NAMALWA (cell line): ENCODE measurements around the gene SORCS2.

Experiments used
- DNase-seq: peaks from one replicate; pipeline ENCODE4 v3.0.0-alpha.2; 2015; ENCODE audit warnings: low spot score

Gene SORCS2

GRCh38 chr4:7530932-7531639, 338.7 kb downstream of the SORCS2 start:
- DNase-seq: no peak

DNA sequence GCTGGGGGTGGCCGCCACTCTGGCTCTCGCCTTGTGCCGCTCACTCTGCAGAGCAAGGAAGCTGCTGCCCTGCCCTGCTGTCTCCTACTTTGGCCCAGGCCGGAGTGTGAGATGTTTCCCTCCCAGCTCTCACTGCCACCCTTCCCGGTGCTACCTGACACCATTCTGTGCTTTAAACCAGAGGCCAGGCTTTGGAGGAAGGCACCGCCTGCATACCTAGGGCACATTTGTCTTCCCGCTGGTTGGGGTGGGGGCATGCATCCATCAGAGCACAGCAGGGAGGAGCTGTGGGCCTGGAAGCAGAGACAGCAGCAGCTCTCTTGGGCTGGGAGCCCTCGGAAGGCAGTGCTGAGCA, 339.3 kb downstream of the SORCS2 start:
- no peak for DNase-seq

DNA sequence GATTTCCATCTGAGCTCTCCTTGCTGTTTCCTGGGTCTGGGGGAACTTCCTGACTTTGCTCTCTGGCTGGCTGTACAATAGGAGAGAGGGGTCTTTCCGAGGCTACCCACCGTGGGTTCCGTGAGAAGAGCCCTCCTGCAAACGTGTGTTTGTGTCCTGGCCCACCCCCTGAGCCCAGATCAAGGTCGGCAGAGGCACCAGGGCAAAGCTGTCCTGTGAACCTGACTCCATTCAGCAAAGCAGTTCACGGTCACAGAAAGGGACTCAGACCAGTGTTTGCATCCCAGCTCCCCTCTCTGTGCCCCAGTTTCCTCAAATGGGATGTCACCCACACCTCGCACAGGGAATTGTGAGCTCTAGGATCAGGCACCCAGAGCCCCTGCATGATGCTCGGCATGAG, 339.7 kb downstream of the SORCS2 start:
- no peak for DNase-seq

- DNase-seq: no peak
These were observed 340.9 kb downstream of the SORCS2 start for GRCh38 chr4:7533267-7533666.

DNA sequence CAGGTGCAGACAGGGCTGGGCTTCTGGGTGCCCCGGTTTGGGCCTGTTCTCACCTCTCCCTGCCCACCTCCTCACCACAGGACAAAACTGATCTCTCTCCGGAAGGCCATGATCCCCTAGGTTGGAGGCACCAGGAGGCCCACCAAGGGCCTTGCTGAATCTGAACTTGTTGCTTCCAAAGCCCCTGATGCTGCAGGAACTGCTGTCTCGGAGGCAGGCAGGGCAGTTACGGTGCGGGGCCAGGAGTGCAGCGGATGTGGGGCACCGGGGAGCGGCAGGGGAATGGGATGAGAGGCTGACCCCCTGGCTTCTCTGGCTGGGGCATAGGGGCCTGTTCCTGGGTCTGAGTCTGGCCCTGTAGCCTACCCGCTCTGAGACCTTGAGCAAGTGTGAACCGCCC, 342.8 kb downstream of the SORCS2 start:
- DNase-seq: no peak

- no peak for DNase-seq
These were observed 343.3 kb downstream of the SORCS2 start for GRCh38 chr4:7535619-7536018.

DNA sequence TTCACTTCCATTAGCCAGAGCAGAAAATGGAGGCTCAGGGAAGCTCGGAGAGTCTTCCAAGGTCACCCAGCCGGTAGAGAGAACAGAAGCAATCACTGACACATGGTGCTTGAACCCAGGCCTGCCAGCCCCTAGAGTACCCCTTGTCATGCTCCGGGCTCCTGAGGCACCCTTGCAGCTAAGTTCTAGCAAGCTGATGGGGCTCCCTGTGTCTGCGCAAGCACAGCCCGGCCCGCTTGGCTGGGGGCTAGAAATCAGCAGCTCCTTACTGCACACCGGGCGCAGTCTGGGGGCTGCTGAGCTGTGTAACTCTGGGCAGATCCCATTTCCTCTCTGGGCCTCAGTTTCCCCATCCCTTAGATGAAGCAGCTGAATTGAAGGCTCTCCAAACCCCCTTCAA, 344.5 kb downstream of the SORCS2 start:
- no peak for DNase-seq

DNA sequence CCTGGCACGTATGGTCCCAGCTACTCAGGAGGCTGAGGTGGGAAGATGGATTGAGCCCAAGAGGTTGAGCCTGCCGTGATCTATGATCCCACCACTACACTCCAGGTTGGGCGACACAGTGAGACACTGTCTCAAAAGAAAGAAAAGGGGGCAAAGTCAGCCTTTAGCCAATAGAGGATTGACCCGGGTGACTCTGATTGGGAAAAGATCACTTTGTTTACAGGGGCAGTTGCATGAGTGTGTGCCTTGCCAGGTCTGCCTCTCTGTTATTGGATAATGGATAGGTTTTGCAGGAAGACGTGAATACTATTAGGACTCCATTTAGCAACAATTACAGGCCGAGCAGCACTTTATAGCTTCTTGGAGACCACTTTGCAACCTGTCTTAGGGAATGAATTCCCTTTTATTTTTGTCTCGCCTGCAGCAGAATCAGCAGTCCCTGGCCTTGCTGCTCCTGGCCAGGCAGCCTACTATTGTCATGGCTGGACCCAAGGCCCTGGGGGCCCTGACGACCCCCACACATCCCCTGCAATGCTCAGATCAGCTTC, 345.6 kb downstream of the SORCS2 start:
- no peak for DNase-seq

DNA sequence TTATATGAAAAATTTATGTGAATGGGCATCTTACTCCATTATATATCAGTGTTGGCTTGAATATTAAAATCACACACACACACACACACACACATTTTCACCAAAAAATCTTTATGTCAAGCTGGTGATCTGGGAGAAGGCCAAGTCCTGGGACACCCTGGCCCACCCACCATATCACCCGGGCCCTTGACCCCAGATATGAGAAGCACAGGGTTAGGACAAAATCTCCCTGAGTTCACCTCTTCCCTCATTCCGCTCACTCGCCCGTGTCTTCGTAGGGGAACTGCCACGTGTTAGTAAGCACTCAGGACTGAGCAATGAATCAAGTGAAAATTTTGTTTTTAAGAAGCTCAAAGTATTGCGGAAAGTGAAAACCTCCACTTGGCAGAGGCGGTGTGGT, 346.2 kb downstream of the SORCS2 start:
- DNase-seq: no peak

GRCh38 chr4:7539186-7539585, 346.8 kb downstream of the SORCS2 start:
- DNase-seq: no peak

- peak; percentile 93 for DNase-seq
These were observed 347.3 kb downstream of the SORCS2 start for GRCh38 chr4:7539659-7540058.

DNA sequence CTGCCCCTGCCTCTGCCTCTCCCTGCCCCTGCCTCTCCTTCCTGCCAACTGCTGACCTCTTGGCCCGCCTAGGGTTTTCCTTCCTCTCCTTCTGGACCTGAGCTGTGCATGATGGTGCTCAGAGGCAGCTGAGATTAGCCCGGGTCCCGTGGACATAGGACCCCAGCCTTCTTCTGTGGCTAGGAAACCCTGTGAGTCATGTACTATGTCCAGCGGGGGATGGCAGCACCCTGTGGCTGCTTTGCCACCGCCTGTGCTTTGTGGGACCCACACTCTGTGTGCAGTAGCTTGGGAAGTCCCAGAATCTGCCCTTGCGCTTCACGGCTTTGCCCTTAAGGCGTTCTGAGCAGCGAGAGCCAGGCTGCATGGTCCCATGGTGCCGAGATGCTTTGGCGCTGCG, 347.9 kb downstream of the SORCS2 start:
- peak; percentile 12 for DNase-seq

DNA sequence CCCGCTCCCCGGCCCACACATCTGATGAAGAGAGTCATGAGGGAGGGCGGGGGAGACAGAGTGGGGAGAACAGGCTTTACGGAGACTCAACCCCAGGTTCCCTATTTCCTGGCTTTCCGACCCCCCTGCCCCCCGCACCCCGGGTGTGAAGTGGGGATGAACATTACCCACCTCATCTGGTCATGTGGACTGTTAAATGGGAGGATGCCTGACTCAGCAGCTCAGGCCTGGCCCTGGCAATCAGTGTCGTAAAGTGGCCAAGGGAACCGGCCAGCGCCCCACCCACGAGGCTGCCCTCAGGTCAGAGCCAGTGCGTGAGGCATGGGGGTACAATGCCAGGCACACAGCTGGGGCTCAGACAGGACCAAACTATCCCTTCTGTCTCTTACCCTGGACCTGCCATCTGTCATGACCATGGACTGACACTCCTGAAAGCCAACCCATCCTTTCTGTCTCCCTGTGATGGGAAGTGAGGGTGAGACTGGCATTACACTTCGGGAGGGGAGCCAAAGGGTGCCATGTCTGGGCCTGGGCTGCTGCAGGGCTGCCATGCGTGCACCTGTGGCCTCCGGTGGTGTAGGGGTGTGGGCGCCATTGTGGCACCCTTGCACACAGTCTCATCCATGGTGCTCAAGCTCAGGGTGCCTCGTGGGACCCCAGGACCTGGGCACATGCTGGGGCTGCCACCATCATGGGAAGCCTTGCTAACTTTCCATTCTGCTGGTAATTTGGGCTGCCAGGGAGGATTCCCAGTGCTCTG, 348.5 kb downstream of the SORCS2 start:
- DNase-seq: no peak

DNA sequence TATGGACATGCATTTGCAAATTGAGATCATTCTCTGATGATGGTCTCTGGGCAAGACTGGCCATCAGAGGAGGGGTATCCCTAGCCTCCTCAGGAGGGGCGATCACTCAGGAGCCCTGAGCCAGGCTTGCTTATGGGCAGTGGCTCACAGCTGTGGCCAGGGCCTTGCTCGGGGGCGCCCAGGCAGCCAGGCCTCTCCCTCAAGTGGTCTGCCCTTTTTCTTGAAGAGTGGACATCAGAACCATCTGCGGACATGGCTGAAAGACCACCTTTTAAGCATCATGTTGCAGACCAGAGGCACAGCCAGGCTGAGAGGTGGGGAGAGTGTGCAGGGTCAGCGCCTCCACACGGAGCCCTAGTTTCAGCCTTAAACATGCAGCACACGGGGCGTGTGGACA, 349.1 kb downstream of the SORCS2 start:
- DNase-seq: no peak

DNA sequence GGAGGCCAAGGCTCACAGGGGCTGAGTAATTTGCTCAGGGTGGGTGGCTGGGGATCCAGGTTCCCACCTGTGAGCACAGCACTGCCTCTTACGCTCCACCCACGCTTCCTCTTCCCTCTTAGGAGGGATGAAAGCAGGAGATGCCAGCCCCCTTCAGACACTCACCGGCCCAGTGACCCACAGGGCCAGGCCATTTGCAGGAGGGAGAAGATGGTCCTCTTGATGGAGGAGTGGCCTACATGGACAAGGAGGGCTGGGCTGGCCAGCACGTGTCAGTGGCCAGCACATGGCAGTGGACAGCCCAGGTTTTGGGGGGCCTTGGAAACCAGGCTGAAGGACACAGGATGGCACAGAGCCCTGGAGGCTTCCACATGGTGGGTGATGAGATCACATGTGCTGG, 350.4 kb downstream of the SORCS2 start:
- DNase-seq: no peak

DNA sequence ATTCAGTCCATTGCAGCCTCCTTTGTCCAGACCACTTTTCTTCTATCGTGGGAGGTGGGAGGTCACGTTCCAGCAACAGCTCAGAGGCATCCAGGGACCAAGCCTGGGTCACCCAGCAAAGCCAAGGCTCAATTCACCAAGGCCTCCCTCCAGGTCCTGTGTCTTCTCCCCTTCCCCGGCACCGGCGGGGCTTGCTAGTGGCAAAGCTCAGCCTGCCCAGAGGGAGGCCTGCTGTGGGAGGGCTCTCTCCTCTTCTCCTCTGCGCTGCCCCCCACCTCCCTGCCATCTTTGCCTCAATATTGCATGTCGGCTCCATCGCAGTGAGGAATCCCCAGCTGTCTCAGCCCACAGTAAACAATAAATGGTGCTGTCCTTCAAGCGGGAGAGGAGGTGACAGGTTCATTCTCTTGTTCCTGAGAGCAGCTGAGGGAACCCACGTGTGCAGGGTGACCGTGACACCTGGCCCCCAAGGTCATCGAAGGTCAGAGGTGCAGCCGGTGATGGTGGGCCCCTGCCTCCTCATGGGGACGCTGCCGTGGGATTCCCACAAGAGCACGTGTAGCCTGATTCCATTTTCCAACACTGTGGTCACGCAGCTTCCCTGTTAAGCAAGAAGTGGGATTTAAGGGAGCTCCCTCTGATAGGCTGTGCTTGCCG, 353.9 kb downstream of the SORCS2 start:
- no peak for DNase-seq

DNA sequence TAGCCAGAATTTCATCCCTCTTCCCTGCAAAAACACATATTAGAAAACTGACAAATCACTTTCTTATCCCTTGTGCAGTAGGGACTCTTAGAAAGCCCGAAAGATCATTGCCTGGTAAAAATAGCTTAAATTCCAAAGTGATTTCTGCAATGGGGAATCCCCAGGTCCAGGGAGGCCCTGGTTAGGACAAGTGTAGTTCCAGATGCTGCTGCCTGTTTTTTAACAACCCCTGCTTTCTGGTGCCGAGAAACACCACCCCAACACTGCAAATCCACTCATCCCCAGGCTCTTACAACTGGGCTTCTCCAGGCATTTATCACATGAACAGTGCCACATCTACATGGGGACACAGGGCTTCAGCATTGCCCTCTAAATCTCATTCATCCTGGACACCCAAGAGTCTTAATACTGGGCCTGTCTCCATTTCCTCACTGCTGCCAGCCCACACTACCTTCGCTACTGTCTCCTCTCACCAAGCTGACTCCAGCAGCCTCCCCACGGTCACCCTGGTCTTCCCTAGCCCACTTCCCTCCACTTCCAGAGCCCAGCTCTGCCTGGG, 354.6 kb downstream of the SORCS2 start:
- DNase-seq: no peak

GRCh38 chr4:7547368-7548040, 355.2 kb downstream of the SORCS2 start:
- no peak for DNase-seq

- DNase-seq: no peak
These were observed 357.5 kb downstream of the SORCS2 start for GRCh38 chr4:7549866-7550265.

DNA sequence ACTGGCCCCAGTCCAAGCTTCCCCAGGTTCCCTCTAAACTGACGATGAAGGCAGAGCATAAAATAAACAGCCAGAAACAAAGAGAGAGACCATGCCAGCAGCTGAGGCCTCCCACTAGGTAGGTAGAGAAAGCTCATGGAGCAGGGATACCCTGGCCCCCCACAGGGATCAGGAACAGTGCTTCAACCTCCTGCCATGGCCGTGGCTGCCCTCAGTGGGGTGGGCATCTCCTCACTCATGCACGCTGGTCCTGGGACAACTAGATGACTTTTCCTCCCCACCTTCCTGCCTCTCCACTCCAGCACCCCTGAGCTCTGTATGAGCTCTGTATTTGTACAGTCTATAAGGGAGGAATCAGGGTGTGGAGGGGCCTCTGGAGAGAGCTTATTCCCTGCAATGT, 360.1 kb downstream of the SORCS2 start:
- DNase-seq: no peak

- no peak for DNase-seq
These were observed 360.9 kb downstream of the SORCS2 start for GRCh38 chr4:7553280-7553679.

- no peak for DNase-seq
These were observed 362.6 kb downstream of the SORCS2 start for GRCh38 chr4:7554905-7555304.
